Type B pancreatic cell (in vitro differentiated cells): ENCODE data around the gene KLF18. TPM values are rescaled to one million over a fixed set of nuclear protein-coding genes. Genes with fewer than 3 reads are reported as not detected.

ENCODE experiments used
- DNase-seq: peaks from one replicate; pipeline ENCODE4 v3.0.0; 2021; ENCODE audit warnings: mixed read lengths; ENCODE audit not compliant: unreplicated experiment; ENCODE audit errors: extremely low spot score
- H3K27ac Mint-ChIP-seq: 2 replicates; pipeline ENCODE4 v1.8.0; 2021; ENCODE audit warnings: mild to moderate bottlenecking, mixed read lengths
- H3K27me3 Mint-ChIP-seq: 2 replicates; pipeline ENCODE4 v1.8.0; 2021; ENCODE audit warnings: mixed read lengths
- H3K36me3 Mint-ChIP-seq: 2 replicates; pipeline ENCODE4 v1.8.0; 2021; ENCODE audit warnings: mixed read lengths
- H3K4me1 Mint-ChIP-seq: one replicate; pipeline ENCODE4 v1.8.0; 2021; ENCODE audit warnings: mixed read lengths; ENCODE audit not compliant: unreplicated experiment
- H3K4me3 Mint-ChIP-seq: 2 replicates; pipeline ENCODE4 v1.8.0; 2021; ENCODE audit warnings: mild to moderate bottlenecking, mixed read lengths
- H3K9me3 Mint-ChIP-seq: 2 replicates; pipeline ENCODE4 v1.8.0; 2021; ENCODE audit warnings: mixed read lengths
- CTCF ChIP-seq: fragments of 200-600 bp; sonication (generic); conservative IDR thresholded peaks from 2 replicates; pipeline ENCODE4 v1.5.0; 2021; ENCODE audit warnings: antibody characterized with exemption, mild to moderate bottlenecking
- total RNA-seq: library from RNA; stranded (reverse); gene quantifications from 2 replicates; pipeline ENCODE4 v1.2.1, GENCODE V29; 2021; ENCODE audit warnings: low replicate concordance

Gene KLF18
- total RNA-seq, 1 donor from 2014 or later: not detected

DNA sequence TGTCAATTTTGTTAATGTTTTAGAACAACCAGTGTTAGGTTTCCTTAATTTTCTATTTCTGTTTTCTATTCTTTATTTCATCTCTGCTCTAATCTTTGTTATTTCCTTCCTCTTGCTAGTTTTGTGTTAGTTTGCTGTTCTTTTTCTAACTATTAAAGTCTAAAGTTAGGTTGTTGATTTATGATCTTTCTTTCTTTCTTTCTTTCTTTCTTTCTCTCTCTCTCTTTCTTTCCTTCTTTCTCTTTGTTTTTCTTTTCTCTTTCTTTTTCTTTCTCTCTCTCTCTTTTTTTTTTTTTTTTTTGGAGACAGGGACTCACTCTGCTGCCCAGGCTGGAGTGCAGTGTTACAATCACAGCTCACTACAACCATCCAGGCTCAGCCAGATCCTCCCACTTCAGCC, 17.4 kb upstream of the KLF18 start:
- no peak for TF ChIP-seq CTCF
- no peak for DNase-seq
- H3K27ac Mint-ChIP-seq: no peak overlapping the region
- H3K9me3 Mint-ChIP-seq: no peaks in the 10 kb centered on the region
- no peaks in the 10 kb centered on the region for H3K27me3 Mint-ChIP-seq
- H3K36me3 Mint-ChIP-seq: no peaks in the 10 kb centered on the region
- H3K4me3 Mint-ChIP-seq: no peak overlapping the region
- peaks cover 4% of the 10 kb centered on the region for H3K4me1 Mint-ChIP-seq

DNA sequence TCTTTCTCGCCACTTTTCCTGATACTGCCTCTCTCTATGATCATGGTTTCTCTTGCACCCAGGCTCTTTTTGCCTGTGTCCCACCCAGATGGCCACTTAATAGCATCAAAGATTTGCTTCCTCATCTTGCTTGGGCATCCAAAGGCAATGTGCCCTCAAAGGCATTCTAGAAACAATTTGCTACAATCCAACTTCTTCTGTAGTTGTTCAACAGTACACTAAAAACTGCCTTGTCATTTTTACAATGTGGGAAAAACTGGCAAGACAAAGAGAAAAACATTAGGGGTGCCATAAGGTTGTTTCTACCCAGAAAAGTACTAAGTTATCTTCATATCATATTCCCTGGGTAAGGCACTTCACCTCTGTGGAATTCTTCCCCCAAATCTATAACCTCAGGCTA, 16.5 kb upstream of the KLF18 start:
- Mint-ChIP-seq H3K9me3 (no peaks in the 10 kb centered on the region), H3K36me3 (no peaks in the 10 kb centered on the region), H3K4me1 (peaks cover 4% of the 10 kb centered on the region), H3K27ac (no peak overlapping the region), H3K4me3 (no peak overlapping the region), H3K27me3 (no peaks in the 10 kb centered on the region)
- no peak for DNase-seq
- no peak for TF ChIP-seq CTCF

DNA sequence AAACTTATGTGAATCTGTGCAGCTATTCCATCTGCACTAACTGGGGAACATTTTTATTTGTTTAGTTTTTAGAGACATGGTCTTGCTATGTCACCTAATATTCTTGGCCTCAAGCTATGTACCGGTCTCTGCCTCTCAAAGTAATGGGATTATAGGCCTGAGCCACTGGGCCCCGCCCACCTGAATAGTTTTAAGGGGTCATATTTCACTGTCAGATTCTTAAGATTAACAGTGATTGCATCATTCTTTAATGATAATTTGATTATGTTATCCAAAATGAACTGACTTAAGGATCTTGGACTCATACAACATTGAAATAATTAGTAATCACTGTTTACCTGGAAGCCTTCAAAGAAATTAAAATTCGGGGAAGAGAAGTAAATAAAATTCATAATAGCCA, 12.6 kb upstream of the KLF18 start:
- Mint-ChIP-seq H3K4me3 (no peak overlapping the region), H3K27me3 (peaks cover 19% of the 10 kb centered on the region), H3K36me3 (no peaks in the 10 kb centered on the region), H3K9me3 (no peaks in the 10 kb centered on the region), H3K27ac (no peak overlapping the region), H3K4me1 (peaks cover 4% of the 10 kb centered on the region)
- no peak for TF ChIP-seq CTCF
- no peak for DNase-seq

- DNase-seq: no peak
- H3K4me3 Mint-ChIP-seq: no peak overlapping the region
- no peak overlapping the region for H3K27ac Mint-ChIP-seq
- peaks cover 19% of the 10 kb centered on the region for H3K27me3 Mint-ChIP-seq
- H3K36me3 Mint-ChIP-seq: no peaks in the 10 kb centered on the region
- H3K9me3 Mint-ChIP-seq: no peaks in the 10 kb centered on the region
- TF ChIP-seq CTCF: no peak
- peaks cover 4% of the 10 kb centered on the region for H3K4me1 Mint-ChIP-seq
Observed at GRCh38 chr1:44152692-44153091, 11.3 kb upstream of the KLF18 start.

GRCh38 chr1:44151808-44152207, 10.4 kb upstream of the KLF18 start:
- H3K36me3 Mint-ChIP-seq: no peaks in the 10 kb centered on the region

More at GRCh38 chr1:44151808-44152207, 10.4 kb upstream of the KLF18 start:
- H3K27ac Mint-ChIP-seq: no peak overlapping the region
- peaks cover 4% of the 10 kb centered on the region for H3K4me1 Mint-ChIP-seq
- no peak for TF ChIP-seq CTCF
- peaks cover 19% of the 10 kb centered on the region for H3K27me3 Mint-ChIP-seq
- DNase-seq: no peak
- H3K9me3 Mint-ChIP-seq: no peaks in the 10 kb centered on the region
- H3K4me3 Mint-ChIP-seq: no peak overlapping the region
